Colonic mucosa (tissue), 4 donors: Measurements from ENCODE around the gene ITGB8. TPM values are rescaled to one million over a fixed set of nuclear protein-coding genes. Genes with fewer than 3 reads are reported as not detected.
A peak's percentile ranks its signal among the peaks of the same experiment; 100 is the strongest.

Source experiments
- DNase-seq: peaks from one replicate; pipeline ENCODE4 v3.0.0-alpha.2; 2020
- H3K27ac ChIP-seq: fragments of 200-600 bp; one replicate; pipeline ENCODE4 v1.8.0; 2021
- H3K27me3 ChIP-seq: fragments of 200-600 bp; one replicate; pipeline ENCODE4 v1.8.0; 2021
- H3K36me3 ChIP-seq: fragments of 200-600 bp; one replicate; pipeline ENCODE4 v1.8.0; 2021
- H3K4me1 ChIP-seq: fragments of 200-600 bp; one replicate; pipeline ENCODE4 v1.8.0; 2021; ENCODE audit warnings: mild to moderate bottlenecking
- H3K4me3 ChIP-seq: fragments of 200-600 bp; one replicate; pipeline ENCODE4 v1.8.0; 2021
- H3K9ac ChIP-seq, 2 donors: one replicate each; pipeline ENCODE4 v1.7.0; 2013; ENCODE audit warnings: control low read depth in 2 of 2, low read depth in 2 of 2, low read length in 2 of 2
- H3K9me3 ChIP-seq: fragments of 200-600 bp; one replicate; pipeline ENCODE4 v1.8.0; 2021
- intact Hi-C: fragments of 100-400 bp; cut with DNase I; formaldehyde crosslinking; loops from one replicate; pipeline ENCODE4 v1.14.1; 2022
- total RNA-seq, 2 donors: library from RNA; stranded (reverse); fragmentation: NEBNext Ultra II Directional in 1 of 2; extraction: Animal tissue kit (Norgen Biotek cat#: 25700) in 1 of 2; gene quantifications; one replicate each; pipeline ENCODE4 v1.2.1, GENCODE V29; 2021
- TF ChIP-seq, protein P1 (sequence below): fragments of 200-600 bp; IDR thresholded peaks from one replicate; pipeline ENCODE4 v1.8.0; 2022; ENCODE audit warnings: antibody characterized with exemption, mild to moderate bottlenecking
- donor health status: healthy.
- donor health status: DM: no; HTN: no; CAD: no.
- donor health status: DM: no; HTN: no; CAD: no.

ITGB8 gene
- total RNA-seq, 2 donors from 2014 or later: 7.3 to 8.1 TPM

DNA sequence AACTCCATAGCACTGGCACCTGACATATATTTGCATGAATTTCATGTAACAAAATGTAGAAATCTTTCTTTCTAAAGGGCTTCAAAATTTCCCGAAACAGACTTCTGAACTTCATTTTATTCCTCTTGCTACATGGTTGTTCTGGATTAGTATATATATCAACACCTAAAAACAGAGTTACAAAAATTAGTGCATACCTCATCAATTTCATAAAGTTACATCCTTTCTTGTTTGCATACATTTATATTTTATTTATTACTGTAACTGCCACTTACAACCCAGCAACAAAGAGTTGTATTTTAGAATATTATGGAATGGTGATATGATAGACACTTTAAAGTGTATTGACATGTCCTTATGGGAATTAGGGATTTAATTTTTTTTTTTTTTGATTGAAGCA, 2.0 kb upstream of the ITGB8 start:
- Histone ChIP-seq H3K36me3 (no peaks in the 10 kb centered on the region), H3K9ac (no peak overlapping the region), H3K27ac (peak overlapping the region; percentile 93), H3K9me3 (no peaks in the 10 kb centered on the region), H3K4me1 (no peaks in the 10 kb centered on the region), H3K27me3 (peaks cover 4% of the 10 kb centered on the region), H3K4me3 (no peak overlapping the region)
- no peak for DNase-seq
- TF ChIP-seq, protein P1, sequence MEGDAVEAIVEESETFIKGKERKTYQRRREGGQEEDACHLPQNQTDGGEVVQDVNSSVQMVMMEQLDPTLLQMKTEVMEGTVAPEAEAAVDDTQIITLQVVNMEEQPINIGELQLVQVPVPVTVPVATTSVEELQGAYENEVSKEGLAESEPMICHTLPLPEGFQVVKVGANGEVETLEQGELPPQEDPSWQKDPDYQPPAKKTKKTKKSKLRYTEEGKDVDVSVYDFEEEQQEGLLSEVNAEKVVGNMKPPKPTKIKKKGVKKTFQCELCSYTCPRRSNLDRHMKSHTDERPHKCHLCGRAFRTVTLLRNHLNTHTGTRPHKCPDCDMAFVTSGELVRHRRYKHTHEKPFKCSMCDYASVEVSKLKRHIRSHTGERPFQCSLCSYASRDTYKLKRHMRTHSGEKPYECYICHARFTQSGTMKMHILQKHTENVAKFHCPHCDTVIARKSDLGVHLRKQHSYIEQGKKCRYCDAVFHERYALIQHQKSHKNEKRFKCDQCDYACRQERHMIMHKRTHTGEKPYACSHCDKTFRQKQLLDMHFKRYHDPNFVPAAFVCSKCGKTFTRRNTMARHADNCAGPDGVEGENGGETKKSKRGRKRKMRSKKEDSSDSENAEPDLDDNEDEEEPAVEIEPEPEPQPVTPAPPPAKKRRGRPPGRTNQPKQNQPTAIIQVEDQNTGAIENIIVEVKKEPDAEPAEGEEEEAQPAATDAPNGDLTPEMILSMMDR: no peak
- intact Hi-C loops: no loop called here

DNA sequence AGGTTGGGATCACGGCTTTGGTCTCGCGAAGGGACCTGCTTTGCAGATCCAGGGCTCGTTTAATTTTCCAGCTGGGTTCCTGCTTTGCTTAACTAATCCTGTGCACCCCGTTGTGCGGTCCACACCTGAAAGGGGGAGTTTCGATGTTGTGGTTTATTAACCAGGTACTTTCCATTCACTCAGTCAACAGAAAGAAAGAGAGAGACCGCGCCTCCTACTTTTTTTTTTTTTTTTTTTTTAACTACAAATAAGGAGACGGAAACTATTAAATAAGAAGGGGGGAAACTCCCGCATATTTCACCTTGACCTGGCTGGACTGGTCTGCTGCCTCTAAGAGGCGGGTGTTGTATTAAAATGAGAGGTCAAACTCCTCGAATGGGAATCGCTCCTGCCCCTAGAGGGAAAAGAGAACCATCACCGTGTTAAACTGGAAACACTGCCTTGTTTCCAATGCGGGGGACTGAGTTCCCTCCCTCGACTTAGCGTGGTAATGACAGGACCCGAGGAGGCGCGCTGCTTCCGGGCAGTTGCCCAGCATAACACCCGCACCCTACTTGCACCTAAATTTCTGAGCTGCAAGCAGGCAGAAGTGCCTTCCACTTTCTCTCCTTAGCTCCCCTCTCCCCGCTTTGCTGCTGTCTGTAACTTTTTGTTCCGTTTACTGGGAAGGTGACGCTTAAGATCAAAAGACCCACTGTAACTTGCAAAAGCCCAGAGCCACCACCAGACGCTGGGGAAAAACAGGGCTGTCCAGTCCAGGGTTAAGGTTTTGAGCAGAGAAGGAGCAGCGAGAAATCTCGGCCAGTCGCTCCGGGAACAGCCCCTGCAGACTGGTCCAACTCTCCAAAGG, 1.1 kb upstream of the ITGB8 start:
- peaks cover 4% of the 10 kb centered on the region for H3K27me3 ChIP-seq
- H3K36me3 ChIP-seq: no peaks in the 10 kb centered on the region
- peak; percentile 82 for DNase-seq
- H3K4me3 ChIP-seq: peak overlapping the region; percentile 69
- intact Hi-C loops: no loop called here
- TF ChIP-seq, protein P1: no peak
- H3K9me3 ChIP-seq: no peaks in the 10 kb centered on the region
- no peaks in the 10 kb centered on the region for H3K4me1 ChIP-seq
- H3K27ac ChIP-seq: peak overlapping the region; percentile 93
- peak overlapping the region; percentile 90 to 96 for H3K9ac ChIP-seq

DNA sequence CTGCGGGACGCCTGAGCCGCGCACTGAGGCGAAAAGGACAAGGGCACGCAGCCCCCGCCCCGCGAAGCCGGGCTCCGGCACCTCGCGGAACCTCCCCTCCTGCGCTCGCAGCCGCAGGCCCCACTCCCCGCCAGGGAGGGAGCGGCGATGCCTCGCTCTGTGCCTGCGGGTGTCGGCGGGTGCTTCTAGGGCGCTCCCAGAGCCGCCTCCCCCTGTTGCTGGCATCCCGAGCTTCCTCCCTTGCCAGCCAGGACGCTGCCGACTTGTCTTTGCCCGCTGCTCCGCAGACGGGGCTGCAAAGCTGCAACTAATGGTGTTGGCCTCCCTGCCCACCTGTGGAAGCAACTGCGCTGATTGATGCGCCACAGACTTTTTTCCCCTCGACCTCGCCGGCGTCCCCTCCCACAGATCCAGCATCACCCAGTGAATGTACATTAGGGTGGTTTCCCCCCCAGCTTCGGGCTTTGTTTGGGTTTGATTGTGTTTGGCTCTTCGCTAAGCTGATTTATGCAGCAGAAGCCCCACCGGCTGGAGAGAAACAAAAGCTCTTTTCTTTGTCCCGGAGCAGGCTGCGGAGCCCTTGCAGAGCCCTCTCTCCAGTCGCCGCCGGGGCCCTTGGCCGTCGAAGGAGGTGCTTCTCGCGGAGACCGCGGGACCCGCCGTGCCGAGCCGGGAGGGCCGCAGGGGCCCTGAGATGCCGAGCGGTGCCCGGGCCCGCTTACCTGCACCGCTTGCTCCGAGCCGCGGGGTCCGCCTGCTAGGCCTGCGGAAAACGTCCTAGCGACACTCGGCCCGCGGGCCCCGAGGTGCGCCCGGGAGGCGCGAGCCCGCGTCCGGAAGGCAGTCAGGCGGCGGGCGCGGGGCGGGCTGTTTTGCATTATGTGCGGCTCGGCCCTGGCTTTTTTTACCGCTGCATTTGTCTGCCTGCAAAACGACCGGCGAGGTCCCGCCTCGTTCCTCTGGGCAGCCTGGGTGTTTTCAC, 519 bp downstream of the ITGB8 start:
- Histone ChIP-seq H3K4me3 (peak overlapping the region; percentile 69), H3K27me3 (peaks cover 4% of the 10 kb centered on the region), H3K9ac (peak overlapping the region; percentile 90 to 96), H3K4me1 (no peaks in the 10 kb centered on the region), H3K27ac (peak overlapping the region; percentile 93), H3K9me3 (no peaks in the 10 kb centered on the region), H3K36me3 (no peaks in the 10 kb centered on the region)
- DNase-seq: peak; percentile 61
- TF ChIP-seq, protein P1: no peak
- intact Hi-C loops: no loop called here

DNA sequence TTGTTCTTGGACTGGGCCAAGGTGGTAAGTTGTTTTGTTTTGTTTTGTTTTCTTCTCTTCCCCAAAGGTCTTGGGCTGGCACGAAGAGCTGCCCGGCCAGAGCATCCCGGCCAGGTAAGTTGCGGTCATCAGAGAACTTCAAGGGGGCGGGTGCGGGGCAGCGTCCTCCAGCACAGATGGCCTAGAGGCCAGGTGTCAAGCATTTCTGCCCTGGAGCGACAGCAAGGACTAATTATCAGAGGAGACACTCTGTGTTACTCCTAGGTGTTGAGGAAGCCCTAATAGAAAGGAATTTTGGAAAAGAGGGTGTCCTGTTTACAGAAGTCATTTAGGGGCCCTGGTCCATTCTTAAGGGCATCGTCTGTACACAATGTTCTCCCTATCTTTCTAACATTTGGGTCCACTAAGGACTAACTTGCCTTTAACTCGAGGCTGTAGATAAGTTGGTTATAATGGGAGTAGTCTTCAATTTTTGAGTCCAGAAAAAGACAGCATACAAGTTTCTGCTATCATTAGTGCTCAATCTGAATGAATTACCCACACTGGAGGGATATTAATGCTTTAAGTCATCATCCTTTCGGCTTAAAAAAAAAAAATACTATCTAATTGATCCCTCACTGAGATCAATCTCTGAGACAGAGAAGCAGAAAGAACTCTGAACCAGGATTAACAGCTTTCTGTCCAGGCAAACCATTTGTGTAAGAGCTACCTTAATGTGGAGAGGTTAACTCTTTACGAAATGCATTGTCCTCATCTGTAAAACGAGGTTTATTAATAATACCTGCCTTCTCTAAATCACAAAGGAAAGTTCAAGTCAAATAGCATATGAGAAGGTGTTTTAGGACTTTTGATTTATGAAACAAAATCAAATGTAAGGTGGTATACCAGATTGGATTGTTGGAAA, 1.5 kb downstream of the ITGB8 start:
- H3K9me3 ChIP-seq: no peaks in the 10 kb centered on the region
- peak overlapping the region; percentile 69 for H3K4me3 ChIP-seq
- peak; percentile 54 for DNase-seq
- TF ChIP-seq, protein P1: no peak
- H3K36me3 ChIP-seq: no peaks in the 10 kb centered on the region
- peak overlapping the region; percentile 90 to 96 for H3K9ac ChIP-seq
- intact Hi-C loops: no loop called here
- no peaks in the 10 kb centered on the region for H3K4me1 ChIP-seq
- peak overlapping the region; percentile 93 for H3K27ac ChIP-seq
- H3K27me3 ChIP-seq: peaks cover 4% of the 10 kb centered on the region
